ENCODE results near the gene TMEM183A. TPM values are rescaled to one million over a fixed set of nuclear protein-coding genes. Genes with fewer than 3 reads are reported as not detected.

The TMEM183A gene
- total and polyA plus RNA-seq, 10 of the 15 experiments (the other 5 are each of a cell fraction or from before 2014, with no cell fraction given), result 12.3 to 103 (median 66.3) TPM

GRCh38 chr1:203050826-203051225, 43.7 kb downstream of the TMEM183A start:
- Histone ChIP-seq H3K27me3 (replicated peaks in 1 of 2; ENCODE audit: control insufficient read depth in 2 of 2, insufficient read depth in 2 of 2, low read length in 1 of 2) (peaks cover 0 to 2% of the 10 kb centered on the region in 2 experiments; a peak in 1 of 4 replicates), H3K4me3 (no peak overlapping the region), H3K27ac (ENCODE audit: control insufficient read depth, insufficient read depth) (no peak overlapping the region), H3K79me2 (ENCODE audit: control insufficient read depth, insufficient read depth, low read length) (no peaks in the 10 kb centered on the region), H4K20me1 (ENCODE audit: control insufficient read depth, insufficient read depth) (no peaks in the 10 kb centered on the region), H3K4me2 (ENCODE audit: control insufficient read depth, insufficient read depth) (no peak overlapping the region), H3K9ac (ENCODE audit: control insufficient read depth, insufficient read depth, low read length) (no peak overlapping the region), H3K9me3 (replicated peaks; ENCODE audit: control insufficient read depth, insufficient read depth, low read length) (no peaks in the 10 kb centered on the region), H3K36me3 (ENCODE audit: control insufficient read depth in 2 of 2, insufficient read depth in 2 of 2, low read length in 1 of 2) (no peaks in the 10 kb centered on the region), H3K4me1 (ENCODE audit: control insufficient read depth, insufficient read depth, low read length) (no peaks in the 10 kb centered on the region), H2AFZ (ENCODE audit: control insufficient read depth, low read depth, low read length) (no peak overlapping the region)
- RAD21 ChIA-PET (ENCODE audit: unreplicated experiment), result no interaction called here
- SMC1A ChIA-PET (ENCODE audit: uncharacterized antibody, unreplicated experiment), result interaction anchor here (1.2 kb wide), 1 partner anchor 11 kb away, joined by 3 read pairs; no protein-coding TSS in a partner anchor
- CTCF ChIA-PET, result interaction anchor here (0.9 to 8.7 kb wide), 2 partner anchors 11 to 21 kb away, joined by 4 to 66 read pairs; no protein-coding TSS in a partner anchor
- DNase-seq (ENCODE audit: low read depth, low spot score) (no peak), ATAC-seq (no peak), FAIRE-seq (no peak)
- BruUV-seq (replicated peaks), result no TSS peak
- in situ Hi-C loops (cut with MboI), result no loop called here
- no peak for TF ChIP-seq KLF5 (IDR thresholded peaks at IDR 0.05; ENCODE audit: partially characterized antibody)
- no peak for TF ChIP-seq NR2C1 (IDR thresholded peaks at IDR 0.05)
- TF ChIP-seq RAD21 (IDR thresholded peaks at IDR 0.05; ENCODE audit: insufficient read depth, low read depth, low read length), result no peak
- no peak for TF ChIP-seq ELK1 (IDR thresholded peaks at IDR 0.05; ENCODE audit: low read depth, low read length)
- TF ChIP-seq CTCF (IDR thresholded peaks at IDR 0.05 in 2 of 3, conservative IDR thresholded peaks at IDR 0.05 in 1 of 3; ENCODE audit: control insufficient read depth in 2 of 3, extremely low read depth in 1 of 3, insufficient read depth in 1 of 3, low read depth in 3 of 3, low read length in 3 of 3), result no peak
- TF ChIP-seq CEBPB (IDR thresholded peaks at IDR 0.05; ENCODE audit: borderline replicate concordance in 1 of 2, low read depth in 2 of 2, low read length in 2 of 2), result no peak
- no peak for TF ChIP-seq DPF2 (IDR thresholded peaks at IDR 0.05)
- TF ChIP-seq BCL11A (IDR thresholded peaks at IDR 0.05; ENCODE audit: low read depth, low read length), result no peak
- no peak for TF ChIP-seq ETV6 (conservative IDR thresholded peaks at IDR 0.05 in 1 of 2, IDR thresholded peaks at IDR 0.05 in 1 of 2; ENCODE audit: borderline replicate concordance in 1 of 2, low read depth in 1 of 2)
- TF ChIP-seq ZNF592 (IDR thresholded peaks at IDR 0.05), result no peak
- TF ChIP-seq MTA3 (IDR thresholded peaks at IDR 0.05; ENCODE audit: borderline replicate concordance, low read length), result no peak
- no peak for TF ChIP-seq SMC3 (IDR thresholded peaks at IDR 0.05; ENCODE audit: borderline replicate concordance, low read length)
- intact Hi-C loops (cut with micrococcal nuclease; ENCODE audit: unreplicated experiment), result no loop called here
- POLR2A ChIA-PET, result interaction anchor here (0.5 kb wide), 1 partner anchor 242 kb away, joined by 4 read pairs; no protein-coding TSS in a partner anchor
- WGBS (ENCODE audit: insufficient coverage, insufficient replicate concordance, low lambda C conversion rate, missing lambda C conversion rate), result 5% methylated on average over 3 of the region's 4 CpGs

All from GM12878 (cell line).